GM21360 (cell line): ENCODE data around the gene SAAL1.

Experiments
- ATAC-seq: cut with Tn5 transposase; IDR thresholded peaks from one replicate; pipeline ENCODE4 v1.9.1; 2021; ENCODE audit warnings: mild to moderate bottlenecking, moderate library complexity; ENCODE audit not compliant: unreplicated experiment

Gene SAAL1

DNA sequence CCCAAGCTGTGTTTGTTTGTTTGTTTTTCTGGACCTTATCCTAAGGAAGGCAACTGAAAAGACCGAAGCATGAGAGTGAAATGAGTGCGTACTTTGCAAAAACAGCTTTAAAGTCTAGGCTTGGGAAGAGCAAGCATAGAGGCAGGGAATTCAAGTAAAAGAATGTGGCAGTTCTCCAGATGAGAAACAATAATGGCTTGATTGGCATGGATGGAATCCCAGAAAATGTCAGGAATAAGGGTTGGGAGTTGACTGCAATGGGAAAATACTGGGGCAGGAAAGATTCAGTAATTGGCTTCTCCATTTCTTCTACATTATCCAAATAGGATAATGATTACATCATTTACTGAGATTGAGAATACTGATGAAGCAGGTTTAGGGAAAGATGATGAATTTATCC, 17.5 kb downstream of the SAAL1 start:
- no peak for ATAC-seq

DNA sequence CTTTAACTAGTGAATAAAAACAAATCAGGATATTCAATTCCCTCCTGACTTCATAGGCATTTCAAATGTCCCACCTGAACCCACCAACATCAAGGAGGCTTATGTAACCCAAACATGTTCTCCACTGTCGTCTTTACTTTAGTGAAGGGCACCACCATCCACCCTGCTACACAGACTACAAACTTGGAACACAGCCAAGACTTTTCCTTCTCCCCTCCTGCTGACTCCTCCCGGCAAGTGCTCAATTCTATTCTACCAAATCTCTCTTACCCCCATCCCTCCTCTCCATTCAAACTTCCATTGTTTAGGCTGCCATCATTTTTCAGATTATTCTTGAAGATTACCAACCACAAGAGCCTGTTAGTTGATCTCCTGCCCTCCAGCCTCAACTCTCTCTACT, 24.3 kb downstream of the SAAL1 start:
- no peak for ATAC-seq

GRCh38 chr11:18080451-18080850, 25.4 kb downstream of the SAAL1 start:
- no peak for ATAC-seq

DNA sequence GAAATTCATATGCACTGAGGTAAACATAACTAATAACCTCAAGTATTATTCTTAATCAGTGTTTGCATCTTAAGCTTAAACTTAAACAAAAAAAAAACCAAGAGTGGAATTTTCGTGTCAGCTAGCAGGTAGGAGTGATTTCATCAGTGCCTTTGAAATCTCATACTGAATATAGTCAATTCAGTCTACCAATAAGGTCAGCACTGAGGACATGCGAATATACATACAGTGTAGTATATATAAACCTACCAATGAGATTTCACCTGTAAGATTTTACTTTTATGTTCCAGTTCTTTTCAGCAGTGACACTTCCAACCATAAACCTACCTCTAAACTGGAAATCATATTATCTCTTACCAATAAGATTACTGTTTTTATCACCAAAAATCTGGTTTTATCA, 27.0 kb downstream of the SAAL1 start:
- no peak for ATAC-seq

DNA sequence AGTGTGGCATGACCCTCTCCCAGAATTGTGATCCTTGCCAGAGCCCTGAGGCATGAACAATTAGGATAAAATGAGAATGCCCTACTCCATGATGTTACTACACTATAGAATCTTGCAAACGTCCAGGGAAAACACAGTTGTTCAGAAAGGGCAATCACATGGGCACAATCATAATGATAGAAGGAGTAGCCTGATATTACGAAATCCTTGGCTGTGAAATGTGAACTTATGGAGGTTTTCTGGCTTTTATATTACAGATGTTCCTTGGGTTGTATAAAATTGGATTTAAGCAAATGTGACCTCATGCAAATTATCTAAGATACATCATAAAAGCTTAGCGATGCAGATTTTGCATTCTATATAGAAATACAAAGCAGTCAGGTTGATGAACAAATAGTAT, 30.4 kb downstream of the SAAL1 start:
- no peak for ATAC-seq

DNA sequence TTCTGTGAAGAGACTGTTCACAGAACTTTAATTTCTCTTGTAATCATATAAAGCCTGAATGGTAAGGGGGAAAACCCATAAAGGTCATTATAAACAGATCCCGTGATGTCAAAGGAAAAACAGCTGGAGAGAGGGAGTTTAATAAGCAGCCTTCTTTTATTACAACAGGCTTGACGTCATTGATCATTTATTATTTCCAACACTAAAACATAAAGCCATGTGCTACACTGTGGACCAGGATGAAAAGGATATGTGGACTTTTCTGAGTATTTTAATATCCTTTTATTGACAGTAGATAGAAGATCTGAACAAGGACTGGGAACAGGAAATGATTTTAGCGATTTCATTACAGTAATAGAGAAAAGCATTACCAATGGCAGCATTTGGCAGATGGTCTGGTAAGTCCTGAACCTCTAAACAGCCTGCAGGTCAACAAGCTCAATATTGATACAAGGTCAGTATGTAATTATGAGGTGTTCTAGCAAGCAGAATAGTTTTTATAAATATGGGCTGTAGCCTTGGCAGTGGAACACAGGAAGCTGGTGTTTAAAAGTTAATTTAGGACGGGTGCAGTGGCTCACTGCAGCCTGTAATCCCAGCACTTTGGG, 34.7 kb downstream of the SAAL1 start:
- ATAC-seq: no peak

DNA sequence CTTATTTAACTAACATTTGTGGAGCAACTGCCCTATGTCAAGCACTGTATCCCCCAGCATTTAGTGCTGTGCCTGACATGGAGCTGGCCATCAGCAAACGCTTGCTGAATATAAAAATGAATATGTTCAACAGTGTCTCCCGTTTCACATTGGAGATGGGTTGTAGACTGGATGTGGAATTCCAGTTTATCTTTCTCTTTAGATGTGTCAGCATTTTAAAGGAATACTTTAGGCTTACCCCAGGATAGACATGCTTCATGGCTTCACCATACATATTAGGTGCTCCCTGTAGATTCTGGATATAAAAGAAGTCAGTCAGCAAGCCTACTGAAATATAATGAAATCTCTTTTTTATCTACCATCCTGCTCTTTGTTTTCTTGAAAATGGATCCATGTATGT, 38.5 kb downstream of the SAAL1 start:
- no peak for ATAC-seq

DNA sequence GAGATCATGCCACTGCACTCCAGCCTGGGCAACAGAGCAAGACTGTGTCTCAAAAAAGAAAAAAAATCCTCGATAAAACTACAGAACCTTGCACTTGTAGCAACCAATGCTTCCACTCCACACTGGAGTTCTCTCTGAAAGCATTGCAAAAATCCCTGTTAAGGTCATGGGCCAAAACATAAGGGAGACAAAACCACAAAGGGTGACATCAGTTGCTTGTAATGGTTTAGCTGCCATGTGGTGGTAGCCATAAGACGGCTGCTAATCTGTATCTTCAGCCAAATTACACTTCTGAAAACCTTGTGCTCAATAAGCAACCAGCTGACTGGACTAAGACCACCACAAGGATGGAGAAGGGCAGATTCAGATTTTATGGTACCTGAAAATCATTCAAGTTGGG, 39.3 kb downstream of the SAAL1 start:
- no peak for ATAC-seq

GRCh38 chr11:18065572-18065971, 40.3 kb downstream of the SAAL1 start:
- no peak for ATAC-seq

GRCh38 chr11:18064450-18065054, 41.3 kb downstream of the SAAL1 start:
- no peak for ATAC-seq

DNA sequence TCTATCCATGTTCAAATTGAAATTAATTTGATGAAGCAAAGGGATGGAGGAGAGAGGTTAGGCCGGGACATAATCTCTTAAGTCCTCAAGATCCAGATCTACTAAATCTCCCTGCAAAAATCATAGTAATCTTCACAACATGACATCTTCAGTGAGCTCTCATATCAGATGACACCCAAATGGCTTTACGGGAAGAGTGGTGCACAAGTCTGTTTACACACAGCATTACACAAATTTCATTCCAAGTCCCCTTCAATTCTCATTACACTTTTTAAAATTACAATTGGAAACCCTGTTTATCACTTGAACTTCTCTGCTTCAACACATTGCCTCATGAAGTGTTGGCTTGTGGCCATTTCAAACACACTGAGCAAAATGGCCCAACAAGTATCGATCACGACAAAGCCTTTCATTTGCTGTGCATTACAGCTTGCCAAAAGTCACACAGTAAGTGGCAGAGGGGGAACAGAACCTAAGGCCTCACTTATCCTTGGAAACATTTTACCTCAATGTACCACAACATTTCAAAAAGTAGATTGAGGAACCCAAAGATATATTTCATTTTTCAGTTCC, 41.9 kb downstream of the SAAL1 start:
- no peak for ATAC-seq

DNA sequence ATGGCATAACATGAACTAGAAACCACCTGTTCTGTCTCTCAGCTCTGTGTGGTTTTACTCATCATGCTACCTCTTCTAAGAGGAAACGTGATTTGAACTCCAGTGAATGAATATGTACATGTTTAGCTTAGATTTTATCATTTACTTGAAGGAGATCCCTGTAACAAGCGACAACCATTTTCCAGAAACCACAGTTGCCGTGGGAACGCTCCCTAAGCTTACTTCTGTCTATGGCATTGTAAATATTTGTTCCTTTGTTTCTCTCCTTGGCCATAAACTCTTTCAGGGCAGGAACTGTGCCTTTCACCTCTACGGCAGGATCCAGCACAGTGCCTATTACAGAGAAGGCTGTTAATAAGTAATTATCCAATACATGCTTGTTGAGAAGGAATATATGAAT, 42.8 kb downstream of the SAAL1 start:
- ATAC-seq: no peak

- ATAC-seq: no peak
These were observed 44.5 kb downstream of the SAAL1 start for GRCh38 chr11:18061351-18061750.

DNA sequence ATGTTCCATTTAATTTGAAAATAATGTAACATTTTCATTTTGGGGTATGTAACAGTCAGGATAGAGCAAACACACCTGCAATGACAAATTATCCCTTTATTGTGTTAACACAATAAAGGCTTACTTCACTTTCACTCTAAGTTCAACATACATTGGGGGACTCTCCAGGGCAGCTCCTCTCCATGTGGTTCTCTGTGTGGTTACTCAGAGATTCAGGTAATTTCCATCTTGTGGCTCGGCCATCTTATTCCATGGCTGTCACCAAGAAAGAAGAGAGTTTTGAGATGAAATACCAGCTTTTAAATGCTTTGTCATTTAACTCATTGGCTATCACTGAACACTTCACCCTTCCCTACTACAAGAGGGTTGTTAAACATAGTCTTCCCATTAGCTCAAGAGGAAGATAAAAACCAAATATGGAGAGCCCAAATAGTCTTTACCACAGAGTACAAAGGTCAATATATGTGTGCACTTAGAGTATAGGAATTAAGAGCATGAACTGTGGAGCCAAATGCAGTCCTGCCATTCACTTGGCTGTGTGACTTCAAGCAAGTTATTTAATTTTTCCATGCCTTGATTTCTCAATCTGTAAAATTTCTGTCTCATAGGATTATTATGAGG, 49.2 kb downstream of the SAAL1 start:
- ATAC-seq: no peak

DNA sequence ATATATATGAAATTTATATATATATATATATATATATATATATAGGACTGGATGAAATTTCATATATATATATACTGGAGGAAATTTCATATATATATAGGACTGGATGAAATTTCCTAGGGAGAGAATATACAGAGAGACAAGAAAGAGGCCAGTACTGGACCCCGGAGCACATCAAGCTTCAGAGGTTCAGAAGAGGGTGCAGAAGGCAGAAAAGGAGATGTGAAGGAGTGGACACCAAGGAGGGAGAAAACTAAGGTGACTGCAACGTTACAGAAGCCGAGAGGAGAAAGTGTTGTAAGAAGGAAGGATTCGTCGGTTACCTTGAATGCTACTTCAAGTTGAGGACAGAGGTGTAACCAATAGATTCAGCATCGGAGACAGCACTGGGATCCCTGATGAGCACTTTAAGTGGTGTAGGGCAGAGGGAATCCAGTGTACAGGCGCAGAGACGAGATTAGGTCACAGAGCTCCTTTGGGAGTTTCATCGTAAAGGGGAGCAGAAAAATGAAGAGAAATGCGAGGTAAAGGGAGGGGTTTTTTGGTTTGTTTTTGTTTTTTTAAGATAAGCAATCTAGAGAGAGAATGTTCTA, 51.3 kb downstream of the SAAL1 start:
- no peak for ATAC-seq

DNA sequence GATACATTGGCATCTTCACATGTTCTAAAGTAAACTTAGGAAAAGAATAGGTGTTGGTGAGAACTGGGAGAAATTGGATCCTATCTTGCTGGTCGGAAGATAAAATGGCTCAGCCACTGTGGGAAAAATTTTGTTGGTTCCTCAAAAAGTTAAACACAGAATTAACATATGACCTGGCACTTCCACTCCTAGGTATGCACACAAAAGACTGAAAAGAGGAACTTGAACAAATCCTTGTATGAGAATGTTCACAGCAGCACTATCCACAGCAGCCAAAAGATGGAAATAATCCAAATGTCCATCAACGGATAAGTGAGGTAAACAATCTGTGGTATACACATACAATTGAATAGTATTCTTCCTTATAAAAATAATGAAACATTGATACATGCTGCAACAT, 55.0 kb downstream of the SAAL1 start:
- ATAC-seq: no peak

GRCh38 chr11:18046116-18046777, 59.6 kb downstream of the SAAL1 start, which contains the start of gene TPH1:
TSS of gene TPH1 (minus strand) at chr11:18046269. CDS start at chr11:18040762, 5,507 bp downstream.
- ATAC-seq: no peak

- ATAC-seq: no peak
These were observed 69.4 kb downstream of the SAAL1 start for GRCh38 chr11:18036456-18036855.
